ENCODE data around the gene CLDN22.

GRCh38 chr4:183303301-183303700 lies 16.8 kb downstream of the CLDN22 start:
- no peak for TF ChIP-seq CTCF (IDR thresholded peaks at IDR 0.05)
- no peak for TF ChIP-seq POLR2A (IDR thresholded peaks at IDR 0.05)

Measured in Peyer's patch (tissue), 4 donors.